Urinary bladder (tissue), 4 donors: ENCODE measurements around the gene CAGE1. TPM values are rescaled to one million over a fixed set of nuclear protein-coding genes. Genes with fewer than 3 reads are reported as not detected.

Experiments used
- DNase-seq: peaks from one replicate; pipeline ENCODE4 v3.0.0-alpha.2; 2015; ENCODE audit errors: extremely low spot score
- H3K27ac ChIP-seq: one replicate; pipeline ENCODE4 v1.5.1; 2013; ENCODE audit warnings: low read depth, mild to moderate bottlenecking, moderate library complexity
- H3K36me3 ChIP-seq: one replicate; pipeline ENCODE4 v1.6.1; 2013; ENCODE audit warnings: mild to moderate bottlenecking, moderate library complexity; ENCODE audit not compliant: insufficient read depth
- H3K4me1 ChIP-seq: one replicate; pipeline ENCODE4 v1.6.1; 2013; ENCODE audit warnings: mild to moderate bottlenecking, moderate library complexity; ENCODE audit not compliant: insufficient read depth
- H3K4me3 ChIP-seq: one replicate; pipeline ENCODE4 v1.5.1; 2013; ENCODE audit warnings: low read depth, low read length
- WGBS: extraction: QIAGEN DNeasy Blood & Tissue Kit; methylation state at CpG from one replicate; pipeline ENCODE4 v1.1.7; 2013; 5-methylcytosine and 5-hydroxymethylcytosine counted together
- polyA plus RNA-seq: library from polyadenylated mRNA; stranded (reverse); fragments of 200-250 nt; gene quantifications from one replicate; pipeline ENCODE4 v1.2.3, GENCODE V29; 2013
- total RNA-seq: library from RNA; depleted of rRNA; stranded (reverse); fragments of >200 nt; gene quantifications from one replicate; pipeline ENCODE4 v1.2.3, GENCODE V29; 2014
- donor health status: healthy with polysubstance abuse.
- donor health status: healthy.

Gene CAGE1
- total and polyA plus RNA-seq, 2 donors = not detected

GRCh38 chr6:7301702-7302101, 87.8 kb downstream of the CAGE1 start:
- Histone ChIP-seq H3K36me3 (peaks cover 10% of the 10 kb centered on the region), H3K4me3 (no peak overlapping the region), H3K27ac (no peak overlapping the region), H3K4me1 (no peaks in the 10 kb centered on the region)
- WGBS = 90% methylated on average over 7 of the region's 7 CpGs
- DNase-seq = no peak

- H3K4me3 ChIP-seq = no peak overlapping the region
- no peak overlapping the region for H3K27ac ChIP-seq
- WGBS = 82% methylated on average over 5 of the region's 5 CpGs
- DNase-seq = no peak
- no peaks in the 10 kb centered on the region for H3K4me1 ChIP-seq
- H3K36me3 ChIP-seq = peaks cover 12% of the 10 kb centered on the region
Observed at GRCh38 chr6:7300926-7301325, 88.6 kb downstream of the CAGE1 start.

GRCh38 chr6:7298113-7298512, 91.4 kb downstream of the CAGE1 start:
- Histone ChIP-seq H3K27ac (no peak overlapping the region), H3K4me3 (no peak overlapping the region), H3K36me3 (peaks cover 8% of the 10 kb centered on the region), H3K4me1 (no peaks in the 10 kb centered on the region)
- WGBS = 95% methylated on average over 1 of the region's 1 CpG
- no peak for DNase-seq

GRCh38 chr6:7296602-7297001, 92.9 kb downstream of the CAGE1 start:
- H3K36me3 ChIP-seq = peaks cover 5% of the 10 kb centered on the region
- 93% methylated on average over 2 of the region's 2 CpGs for WGBS
- no peak for DNase-seq
- no peak overlapping the region for H3K4me3 ChIP-seq
- H3K27ac ChIP-seq = no peak overlapping the region
- no peaks in the 10 kb centered on the region for H3K4me1 ChIP-seq

- H3K36me3 ChIP-seq = peaks cover 5% of the 10 kb centered on the region
- 96% methylated on average over 3 of the region's 3 CpGs for WGBS
- no peak for DNase-seq
- H3K4me1 ChIP-seq = no peaks in the 10 kb centered on the region
- no peak overlapping the region for H3K27ac ChIP-seq
- no peak overlapping the region for H3K4me3 ChIP-seq
Observed at GRCh38 chr6:7295916-7296315, 93.6 kb downstream of the CAGE1 start.

- Histone ChIP-seq H3K4me3 (no peak overlapping the region), H3K36me3 (peaks cover 2% of the 10 kb centered on the region), H3K4me1 (no peaks in the 10 kb centered on the region), H3K27ac (no peak overlapping the region)
- WGBS = 71% methylated on average over 6 of the region's 6 CpGs
- no peak for DNase-seq
Observed at GRCh38 chr6:7292596-7293255, 96.8 kb downstream of the CAGE1 start.

GRCh38 chr6:7290079-7290478, 99.5 kb downstream of the CAGE1 start:
- no peaks in the 10 kb centered on the region for H3K4me1 ChIP-seq
- no peak overlapping the region for H3K4me3 ChIP-seq
- no peak overlapping the region for H3K27ac ChIP-seq
- peaks cover 2% of the 10 kb centered on the region for H3K36me3 ChIP-seq
- WGBS = 88% methylated on average over 1 of the region's 1 CpG
- no peak for DNase-seq

- Histone ChIP-seq H3K4me1 (no peaks in the 10 kb centered on the region), H3K36me3 (peaks cover 2% of the 10 kb centered on the region), H3K4me3 (no peak overlapping the region), H3K27ac (no peak overlapping the region)
- 95% methylated on average over 6 of the region's 6 CpGs for WGBS
- DNase-seq = no peak
Observed at GRCh38 chr6:7285416-7285815, 104.1 kb downstream of the CAGE1 start.

- Histone ChIP-seq H3K36me3 (peaks cover 2% of the 10 kb centered on the region), H3K4me1 (no peaks in the 10 kb centered on the region), H3K27ac (no peak overlapping the region), H3K4me3 (no peak overlapping the region)
- DNase-seq = no peak
- WGBS = 79% methylated on average over 2 of the region's 2 CpGs
Observed at GRCh38 chr6:7283676-7284075, 105.9 kb downstream of the CAGE1 start.

- Histone ChIP-seq H3K36me3 (peaks cover 1% of the 10 kb centered on the region), H3K4me1 (no peaks in the 10 kb centered on the region), H3K27ac (no peak overlapping the region), H3K4me3 (no peak overlapping the region)
- no peak for DNase-seq
- 77% methylated on average over 10 of the region's 10 CpGs for WGBS
Observed at GRCh38 chr6:7282097-7282906, 107.2 kb downstream of the CAGE1 start.

Other genes starting within 250 kb of the CAGE1 start
- 100.0 TPM for gene SSR1, start 76.5 kb downstream of the CAGE1 start, total RNA-seq
- gene SSR1, start 76.5 kb downstream of the CAGE1 start, polyA plus RNA-seq = 55.6 TPM
- gene RIOK1, start 66 bp upstream of the CAGE1 start, total RNA-seq = 26.3 TPM
- gene RIOK1, start 66 bp upstream of the CAGE1 start, polyA plus RNA-seq = 17.5 TPM
- gene DSP, start 151.9 kb upstream of the CAGE1 start, total RNA-seq = 33.9 TPM
- 4.3 TPM for gene DSP, start 151.9 kb upstream of the CAGE1 start, polyA plus RNA-seq
- 34.4 TPM for gene SNRNP48, start 200.5 kb upstream of the CAGE1 start, total RNA-seq
- 11.0 TPM for gene SNRNP48, start 200.5 kb upstream of the CAGE1 start, polyA plus RNA-seq